HG02610 (cell line): ENCODE measurements around the gene NKX2-8.

Experiments
- ATAC-seq: cut with Tn5 transposase; IDR thresholded peaks from one replicate; pipeline ENCODE4 v1.9.1; 2021; ENCODE audit warnings: mild to moderate bottlenecking, moderate library complexity; ENCODE audit not compliant: unreplicated experiment

Gene NKX2-8

DNA sequence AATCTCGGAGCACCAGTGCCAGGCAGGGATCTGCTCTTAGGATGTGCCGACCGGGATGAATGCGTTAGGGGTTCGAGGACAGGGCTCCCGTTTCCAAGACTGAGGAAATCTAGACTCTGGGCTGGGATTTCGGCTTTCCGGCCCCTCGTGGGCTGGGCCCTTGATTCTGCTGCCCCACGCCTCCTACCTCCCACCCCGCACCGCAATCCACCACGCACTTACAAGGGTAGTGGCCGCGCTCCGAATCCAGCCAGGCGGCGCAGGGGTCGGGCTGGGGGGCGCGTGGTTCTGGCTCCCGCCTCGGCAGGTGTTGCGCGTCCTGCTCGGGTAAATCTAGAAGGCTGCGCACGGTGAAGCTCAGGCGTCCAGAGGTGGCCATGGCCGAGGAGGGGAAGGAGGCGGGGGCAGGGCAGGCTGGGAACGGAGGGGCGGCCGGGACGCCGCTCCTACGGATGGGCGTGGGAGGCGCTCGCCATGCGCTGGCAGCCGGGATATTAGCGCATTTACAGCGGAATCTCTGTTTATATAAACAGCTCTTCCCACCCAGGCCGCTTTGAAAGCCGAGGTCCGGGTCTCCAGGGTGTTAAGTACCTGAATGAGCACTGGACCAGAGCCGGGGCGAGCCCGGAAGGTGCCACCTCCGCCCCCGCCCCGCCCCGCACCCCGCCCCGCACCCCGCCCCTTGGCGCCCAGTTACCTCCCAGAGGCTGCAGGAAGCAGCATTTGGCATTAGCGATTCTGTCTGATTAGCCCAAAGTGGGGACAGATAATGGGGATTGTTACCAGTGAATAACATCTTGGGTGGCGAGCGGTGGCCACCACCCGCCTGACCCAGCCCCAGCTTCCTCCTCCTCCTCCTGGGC, at the start of gene NKX2-8:
TSS of gene NKX2-8 (minus strand) at position 604 of the 863 bp plus-strand sequence. CDS start at position 379, 225 bp downstream.
- no peak for ATAC-seq

DNA sequence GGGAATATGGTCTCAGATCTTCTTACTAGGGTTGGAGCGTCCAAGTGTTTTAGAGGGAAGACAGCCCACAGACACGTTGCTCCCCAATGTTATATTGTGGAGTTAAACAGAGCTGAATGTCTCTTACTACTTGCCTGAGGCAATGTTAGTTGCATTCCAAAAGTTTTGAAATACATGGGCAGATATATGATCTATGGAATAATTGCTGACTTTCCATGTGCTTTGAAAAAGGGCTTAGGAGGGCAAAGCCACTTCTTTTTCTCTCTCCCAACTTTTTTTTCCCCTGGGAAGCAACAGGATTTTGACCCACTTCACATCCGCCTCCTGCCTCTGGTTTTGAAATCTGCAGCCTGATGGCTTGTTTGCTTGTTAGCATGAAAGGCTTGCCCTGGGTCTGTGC, 45.6 kb upstream of the NKX2-8 start:
- ATAC-seq = no peak

DNA sequence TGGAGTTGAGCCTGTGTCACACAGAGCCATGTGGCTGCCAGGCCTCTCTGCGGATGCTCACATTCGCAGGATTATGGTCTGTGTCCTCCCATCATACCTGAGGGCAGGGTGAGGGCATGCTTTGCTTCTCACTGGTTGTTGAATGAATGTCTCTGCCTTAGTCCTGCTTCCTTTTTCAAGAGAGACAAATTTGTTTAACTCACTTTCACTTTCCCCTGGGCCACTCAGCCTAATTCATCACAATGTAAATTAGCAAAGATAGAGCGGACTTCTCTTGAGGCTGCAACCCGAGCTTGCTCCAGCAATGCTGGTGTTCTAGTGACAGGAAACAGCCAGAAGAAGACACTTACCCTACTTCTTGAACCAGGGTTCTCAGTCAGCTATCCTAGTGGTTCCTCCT, 43.7 kb upstream of the NKX2-8 start:
- ATAC-seq = no peak

DNA sequence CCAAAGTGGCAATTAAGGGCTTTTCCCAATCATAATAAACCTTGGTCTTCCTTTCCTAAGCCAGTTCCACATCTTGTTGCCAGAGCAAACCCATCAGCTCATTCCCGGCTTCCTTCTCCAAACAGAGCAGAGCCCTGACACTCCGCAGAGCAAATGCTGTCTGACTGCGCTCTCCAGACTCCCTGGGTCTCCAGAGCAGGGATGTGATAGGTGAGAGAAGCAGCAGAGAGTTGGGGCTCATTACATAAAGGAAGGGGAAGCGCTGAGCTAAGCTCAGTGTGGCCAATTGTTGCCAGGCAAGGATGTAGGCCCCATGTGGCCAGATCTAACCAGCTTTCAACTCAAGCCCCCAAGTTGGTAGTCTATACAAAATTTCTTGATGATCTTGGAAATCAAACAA, 43.0 kb upstream of the NKX2-8 start:
- ATAC-seq = no peak

DNA sequence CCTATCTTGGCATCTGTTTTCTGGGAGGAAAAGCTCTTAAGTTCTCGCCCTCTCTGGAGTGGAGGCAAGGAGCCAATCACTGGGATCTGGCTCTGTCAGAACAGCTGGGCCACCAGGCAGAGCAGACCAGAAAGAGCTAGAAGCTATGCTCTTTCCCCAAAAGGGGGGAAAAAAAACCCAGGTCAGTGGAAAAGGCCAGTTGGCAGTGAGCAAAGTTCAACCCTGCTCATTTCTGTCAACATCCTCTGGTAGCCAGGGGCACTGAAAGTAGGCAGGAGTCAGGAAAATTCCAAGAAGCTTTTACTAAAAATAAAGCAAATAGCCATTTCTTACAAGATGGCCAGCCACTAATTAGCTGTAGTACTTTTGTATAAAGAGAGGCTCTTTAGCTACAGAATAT, 42.6 kb upstream of the NKX2-8 start:
- no peak for ATAC-seq

DNA sequence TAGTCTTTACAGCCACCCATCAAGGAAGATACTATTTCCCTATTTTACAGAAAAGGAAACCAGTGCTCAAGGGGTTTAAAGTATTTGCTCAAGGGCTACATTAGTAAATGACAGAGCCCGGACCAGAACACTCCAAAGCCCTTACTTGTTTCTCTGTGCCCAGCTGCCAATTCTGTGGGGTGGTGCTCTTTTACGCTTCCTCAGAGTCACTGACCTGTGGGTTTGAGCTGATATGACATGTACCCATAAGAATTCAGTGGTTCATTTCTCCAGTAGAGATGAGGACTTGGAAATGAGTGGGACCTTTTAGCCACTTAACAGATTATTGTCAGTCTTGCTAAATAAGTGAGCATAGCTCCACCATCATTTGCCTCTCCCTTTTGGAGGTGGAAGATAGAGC, 37.4 kb upstream of the NKX2-8 start:
- no peak for ATAC-seq

DNA sequence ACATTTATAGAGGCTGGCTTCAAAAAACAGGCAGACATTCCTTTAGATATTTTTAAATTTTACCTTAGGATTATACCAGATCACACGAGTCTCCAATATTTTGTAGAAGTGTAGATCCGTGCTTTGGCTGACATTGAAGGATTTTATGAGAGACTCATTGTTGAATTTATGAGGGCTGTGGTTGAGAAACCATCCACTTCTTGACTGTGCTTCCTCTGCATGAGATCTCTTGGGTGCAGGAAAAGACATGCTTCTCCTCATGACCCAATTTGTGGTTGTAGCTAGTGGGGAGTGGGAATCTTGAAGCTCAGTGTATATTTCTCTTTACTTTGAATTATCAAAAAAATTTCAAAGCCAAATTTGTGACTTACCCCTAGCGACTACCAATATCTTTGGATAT, 36.7 kb upstream of the NKX2-8 start:
- no peak for ATAC-seq

DNA sequence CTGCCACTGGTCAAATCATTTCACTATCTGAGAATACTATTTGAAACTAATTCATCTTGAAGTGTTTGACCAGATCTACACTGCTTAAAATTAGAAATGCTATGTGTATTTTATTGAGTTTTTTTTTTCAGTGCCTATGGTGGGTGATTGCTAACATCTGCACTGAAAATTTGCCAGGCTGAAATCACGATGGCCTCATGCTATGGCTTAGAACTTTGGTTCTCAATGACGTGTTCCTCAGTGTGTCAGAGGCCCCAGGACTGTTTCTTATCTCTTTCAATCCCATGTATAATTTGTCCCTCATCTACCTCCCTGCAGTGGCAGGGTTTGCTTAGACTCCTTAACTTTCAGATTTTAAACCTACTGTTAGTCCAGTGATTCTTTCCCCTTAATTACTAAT, 36.2 kb upstream of the NKX2-8 start:
- no peak for ATAC-seq

DNA sequence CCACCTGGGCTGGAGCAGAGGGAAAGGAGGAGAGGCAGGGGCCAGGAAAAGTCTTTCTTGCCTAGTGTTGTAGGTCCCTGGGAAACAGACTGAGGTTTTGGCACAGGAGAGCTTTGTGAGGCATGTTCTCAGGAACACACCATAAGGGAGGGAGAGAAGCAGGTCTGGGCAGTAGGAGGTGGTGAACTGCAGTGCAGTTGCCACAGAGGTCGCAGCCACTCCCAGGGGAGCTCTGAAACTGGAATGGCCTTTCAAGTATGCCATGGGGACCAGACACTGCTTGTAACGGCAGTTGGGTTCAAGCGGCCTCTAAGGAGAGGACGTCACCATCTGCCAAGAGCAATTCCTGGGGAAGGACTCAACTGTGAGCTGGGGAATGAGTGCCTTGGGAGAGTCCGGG, 35.4 kb upstream of the NKX2-8 start:
- ATAC-seq = no peak

DNA sequence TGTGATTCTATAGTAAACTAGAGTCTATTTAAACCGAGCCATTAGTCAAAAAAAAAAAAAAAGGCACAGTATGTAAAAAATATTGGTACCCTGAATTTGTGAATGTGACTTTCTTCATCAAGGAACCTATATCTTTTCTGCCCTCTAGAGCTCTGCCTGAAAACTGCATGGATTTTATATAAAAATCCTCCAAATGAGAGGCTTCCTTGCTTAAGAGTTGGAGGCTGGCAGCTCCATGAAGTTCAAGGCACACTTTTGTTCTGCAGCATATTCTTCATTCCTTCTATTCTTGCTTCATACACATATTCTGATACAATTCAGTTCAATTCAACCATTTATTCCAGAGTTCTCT, 23.1 kb upstream of the NKX2-8 start:
- no peak for ATAC-seq

DNA sequence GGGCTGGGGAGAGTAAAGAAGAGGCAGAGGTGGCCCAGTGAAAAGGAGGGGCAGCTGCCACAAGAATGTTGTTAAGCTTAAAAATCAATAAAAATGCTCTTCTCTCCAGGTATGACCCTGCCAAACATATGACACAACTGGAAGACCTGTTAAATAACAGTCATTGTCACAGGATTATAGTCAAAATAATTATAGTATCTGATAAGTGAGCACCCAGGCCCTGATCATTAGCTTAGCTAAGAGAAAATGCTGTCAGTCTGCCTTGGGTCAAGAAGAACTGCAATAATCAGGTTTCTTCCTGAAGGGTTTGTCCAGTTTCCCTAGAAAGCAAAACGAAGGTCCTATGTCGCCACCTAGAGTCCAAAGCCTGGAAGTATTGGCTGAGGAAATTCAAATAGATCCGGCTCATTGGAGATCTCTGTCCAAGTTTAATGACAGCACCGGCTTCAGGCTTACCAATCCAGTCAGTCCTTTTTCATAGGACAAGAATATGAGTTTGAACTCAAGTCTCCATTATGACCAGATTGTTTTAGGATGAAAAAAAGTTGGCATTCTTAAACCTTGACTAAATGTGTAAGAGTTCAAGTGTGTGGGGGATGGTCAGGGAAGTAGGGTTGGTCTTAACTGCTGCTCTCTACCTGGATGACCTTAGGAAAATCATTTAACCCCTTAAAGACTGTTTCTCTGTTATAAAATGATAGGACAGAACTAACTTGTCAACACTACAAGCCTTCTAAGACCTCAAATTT, 22.5 kb upstream of the NKX2-8 start:
- peak; percentile 80 for ATAC-seq

DNA sequence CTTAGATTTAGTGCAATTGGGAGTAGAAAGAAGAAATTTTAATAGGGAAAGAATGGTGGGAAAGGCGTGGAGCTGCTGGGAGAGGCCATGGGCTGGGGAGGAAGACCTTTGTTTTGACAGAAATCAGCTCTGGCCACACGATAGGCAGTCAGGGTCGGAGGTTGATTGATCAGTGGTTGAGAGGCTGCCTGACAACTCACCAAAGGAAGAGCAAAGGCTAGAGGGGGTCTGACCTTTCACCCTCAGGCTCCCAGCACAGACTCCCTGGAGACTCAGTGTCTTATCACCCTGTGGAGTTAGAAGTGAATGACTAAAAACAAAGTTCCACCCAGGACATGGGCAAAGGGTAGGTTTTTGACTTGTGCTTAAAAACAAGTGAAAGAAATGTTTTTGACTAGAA, 18.0 kb upstream of the NKX2-8 start:
- ATAC-seq = no peak

DNA sequence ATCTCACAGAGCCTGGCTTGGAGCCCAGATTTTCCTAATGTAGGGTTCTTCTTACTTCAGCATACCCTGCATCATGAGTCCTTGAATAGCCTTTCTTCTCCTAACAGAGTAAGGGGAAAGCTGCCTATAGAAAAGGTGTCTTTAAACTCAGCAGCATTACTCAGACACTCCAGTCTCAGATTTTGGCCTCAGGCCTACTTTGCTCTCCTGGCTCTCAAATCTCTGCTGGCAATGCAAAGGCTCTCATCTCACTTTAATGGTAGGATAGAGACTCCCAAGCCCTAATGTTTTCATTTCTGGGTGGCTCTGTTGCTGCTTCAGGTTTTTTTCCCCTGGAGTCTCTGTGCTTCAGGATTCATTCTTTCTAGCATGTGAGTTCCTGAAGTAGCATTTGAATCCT, 9.1 kb upstream of the NKX2-8 start:
- ATAC-seq = no peak

DNA sequence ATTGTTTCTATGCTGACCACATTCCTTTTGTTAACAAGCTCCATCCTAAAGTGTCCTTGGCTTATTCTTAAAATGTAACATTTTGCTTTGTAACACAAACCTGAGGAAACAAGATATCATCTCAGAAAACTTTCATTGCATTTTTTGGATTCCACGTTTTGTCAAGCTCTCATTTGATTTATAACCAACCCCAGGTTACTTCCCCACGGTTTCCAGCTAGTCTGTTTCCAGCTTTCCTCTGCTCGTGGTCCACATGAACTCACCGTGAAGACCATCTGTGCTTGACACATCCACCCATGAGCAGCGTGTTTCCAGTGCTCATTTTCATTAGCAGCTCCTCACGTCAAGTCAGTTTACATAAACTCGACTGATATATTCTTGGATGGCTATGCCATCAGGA, 6.4 kb upstream of the NKX2-8 start:
- no peak for ATAC-seq

DNA sequence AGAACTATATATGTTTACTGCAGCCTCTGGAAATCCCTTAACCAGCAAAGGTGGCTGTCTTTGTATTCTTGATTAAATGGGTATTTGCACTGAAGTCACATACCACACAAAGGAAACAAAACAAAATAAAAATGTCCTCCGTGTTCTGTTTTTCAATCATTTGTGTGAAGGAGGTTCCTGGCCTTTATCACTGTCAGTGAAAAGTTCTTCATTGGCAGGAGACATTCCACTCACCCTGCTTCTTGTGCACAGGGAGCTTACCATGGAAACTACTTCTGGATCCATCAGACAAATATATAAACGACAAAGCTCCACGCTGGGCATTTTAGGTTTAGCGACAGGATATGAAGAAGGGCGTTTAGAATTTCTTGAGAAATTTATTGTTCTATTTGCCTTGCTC, 5.7 kb upstream of the NKX2-8 start:
- ATAC-seq = no peak

DNA sequence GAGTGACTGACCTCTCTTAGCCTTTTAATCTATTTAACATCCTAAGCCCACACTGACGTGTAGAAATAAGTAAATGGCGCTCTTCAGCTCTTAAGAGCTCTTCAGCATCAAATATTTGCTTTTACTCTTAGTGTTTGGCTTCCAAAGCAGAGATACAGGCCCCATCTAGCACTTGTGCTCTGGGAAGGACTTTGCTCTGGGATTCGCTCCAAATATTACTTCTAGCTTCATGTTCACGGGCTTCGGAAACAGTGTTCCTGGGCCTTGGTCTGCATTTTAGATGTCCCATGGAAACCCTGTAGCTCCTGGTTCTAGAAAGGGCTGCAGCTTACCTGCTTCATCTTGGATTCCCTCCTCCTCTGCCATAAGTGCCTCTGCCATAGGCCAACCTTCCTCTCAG, 2.7 kb upstream of the NKX2-8 start:
- no peak for ATAC-seq

DNA sequence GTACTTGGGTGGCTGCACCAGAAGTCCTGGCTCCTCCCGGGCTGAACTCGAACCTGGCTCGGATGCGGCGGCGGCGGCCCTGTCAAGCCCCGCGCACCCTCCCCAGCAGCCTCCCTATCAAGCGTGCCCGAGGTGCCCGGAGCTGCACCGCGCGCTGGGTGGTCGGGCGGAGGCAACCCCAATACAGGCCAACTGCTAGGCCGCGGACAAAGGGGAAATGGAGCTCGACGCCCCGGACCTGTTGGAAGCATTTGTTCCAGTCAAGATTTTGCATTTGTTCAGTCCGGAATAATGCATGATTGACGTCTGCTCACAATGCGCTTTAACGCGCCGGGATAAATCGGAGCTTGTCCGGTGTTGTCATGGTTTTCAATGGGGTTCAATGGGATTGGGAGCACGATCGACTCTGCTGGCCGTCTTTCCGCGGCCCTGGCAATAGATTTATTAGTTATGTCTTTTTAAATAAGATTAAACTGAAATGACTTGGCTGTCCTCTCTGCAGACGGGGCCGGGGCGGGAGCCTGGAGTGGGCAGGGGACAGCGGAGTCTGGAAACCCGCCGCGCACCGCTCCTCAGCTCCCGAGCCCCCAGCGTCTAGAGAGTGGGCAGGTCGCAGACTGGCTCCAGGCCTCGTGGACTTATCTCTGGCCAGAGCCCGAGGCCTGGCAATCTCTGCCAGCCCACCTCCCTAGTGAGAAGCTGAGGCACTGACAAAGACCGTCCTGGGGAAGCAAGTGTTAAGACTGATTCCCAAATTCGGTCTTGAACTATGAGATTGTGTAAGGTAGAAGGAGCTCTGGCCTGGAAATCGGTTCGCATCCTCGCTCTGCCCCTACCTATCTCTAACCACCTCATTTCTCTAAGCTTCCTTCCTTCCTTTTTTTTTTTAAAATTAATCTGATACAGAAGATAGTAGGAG, 1.7 kb upstream of the NKX2-8 start:
- no peak for ATAC-seq

DNA sequence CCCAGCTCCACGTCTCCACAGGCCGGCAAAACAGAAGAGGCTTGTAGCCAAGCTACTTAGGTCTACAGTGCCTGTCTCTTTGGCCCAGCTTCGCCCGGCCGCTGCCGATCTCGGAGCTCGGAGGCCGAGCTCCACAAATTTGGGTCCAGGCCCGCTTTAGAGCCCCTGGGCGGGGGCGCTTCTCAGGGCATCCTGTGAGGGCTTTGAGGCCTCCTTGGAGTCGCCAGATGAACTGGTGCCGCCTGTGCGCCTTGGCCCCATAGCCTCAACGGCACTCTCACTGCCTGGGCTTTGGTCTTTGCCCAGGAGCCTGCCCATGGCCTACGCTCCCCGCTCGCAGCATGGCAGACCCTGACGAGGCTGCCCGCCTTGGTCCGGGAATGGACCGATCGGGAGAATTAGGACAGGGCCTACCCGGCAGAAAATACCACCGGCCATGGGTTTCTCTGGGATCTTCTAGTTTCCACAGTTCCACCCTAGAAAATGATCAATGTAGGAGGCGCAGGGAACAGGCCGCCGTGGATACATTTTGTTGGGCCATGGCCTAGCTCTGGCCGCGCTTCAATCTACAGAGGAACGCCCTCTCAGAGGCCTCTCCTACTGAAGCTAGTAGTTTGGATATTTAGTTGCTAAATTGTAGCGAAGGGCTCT, 953 bp upstream of the NKX2-8 start:
- ATAC-seq = no peak

DNA sequence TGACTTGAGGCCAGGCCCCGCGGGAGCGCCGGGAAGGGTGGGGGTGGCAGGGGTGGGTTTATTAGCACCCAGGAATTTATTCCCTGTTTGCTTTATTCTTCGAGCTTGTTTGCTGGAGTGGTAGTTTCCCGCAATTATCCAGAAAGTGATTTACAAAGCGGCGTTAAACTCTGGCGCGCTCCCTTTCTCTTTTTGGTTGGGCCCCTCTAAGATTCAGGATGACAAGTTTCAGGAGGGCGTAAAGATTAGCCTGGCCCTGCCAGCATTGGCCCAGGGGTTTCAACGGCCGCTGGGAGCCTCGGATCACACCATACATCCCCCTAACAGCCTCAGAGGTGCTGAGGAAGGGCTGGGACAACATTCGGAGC, 444 bp upstream of the NKX2-8 start:
- no peak for ATAC-seq

DNA sequence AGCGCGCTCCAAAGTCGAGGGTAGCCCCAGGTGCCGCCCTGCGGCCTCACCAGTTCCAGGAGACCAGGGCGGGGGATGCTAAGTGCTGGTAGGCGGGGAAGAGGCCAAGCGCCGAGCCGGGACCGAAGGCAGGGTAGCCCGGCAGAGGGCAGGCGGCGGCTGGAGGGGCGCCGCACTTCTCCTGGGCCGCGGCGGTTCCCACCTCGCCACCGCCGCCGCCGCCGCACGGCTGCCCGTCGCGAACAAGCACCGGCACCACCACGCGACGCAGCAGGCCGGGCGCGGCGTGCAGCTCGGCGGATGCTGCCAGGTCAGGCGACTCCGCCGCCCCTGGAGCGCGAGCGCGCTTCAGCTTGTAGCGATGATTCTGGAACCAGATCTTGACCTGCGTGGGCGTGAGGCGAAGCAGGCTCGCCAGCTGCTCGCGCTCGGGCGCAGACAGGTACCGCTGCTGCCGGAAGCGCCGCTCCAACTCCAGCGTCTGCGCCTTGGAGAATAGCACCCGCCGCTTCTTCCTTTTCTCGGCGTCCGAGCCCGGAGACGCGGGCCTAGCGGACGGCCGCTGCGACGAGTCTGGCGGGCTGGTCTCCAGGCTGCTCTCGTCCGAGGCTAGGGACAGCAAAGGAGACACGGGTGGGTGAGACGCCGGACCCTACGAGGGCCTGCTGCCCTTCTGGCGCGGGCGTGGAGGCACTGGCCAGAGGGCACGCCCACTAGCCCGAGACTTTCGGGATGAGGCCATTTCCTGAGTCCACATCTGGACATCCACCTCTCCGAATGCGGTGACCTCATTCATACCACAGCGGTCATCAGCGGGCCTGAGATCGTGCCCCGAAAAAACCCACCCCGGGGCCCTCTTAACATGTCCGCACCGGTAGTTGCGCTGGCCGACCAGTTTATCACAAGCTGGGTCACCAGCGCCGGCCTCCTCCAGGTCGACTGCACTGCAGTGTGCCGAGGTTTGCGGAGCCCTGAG, 1.3 kb downstream of the NKX2-8 start:
- ATAC-seq = no peak
